CD14-positive monocyte (primary cell): ENCODE results near the gene TAF5L. TPM values are rescaled to one million over a fixed set of nuclear protein-coding genes. Genes with fewer than 3 reads are reported as not detected.

ENCODE experiments used
- DNase-seq, 3 donors: peaks; one replicate each; pipeline ENCODE4 v3.0.0-alpha.2; 2011 to 2022
- H2AFZ ChIP-seq: 2 replicates; pipeline ENCODE4 v1.6.0; 2012; ENCODE audit warnings: mild to moderate bottlenecking, low read depth, low read length, inconsistent platforms; ENCODE audit not compliant: insufficient read depth, poor library complexity, severe bottlenecking
- H3K27ac ChIP-seq, 2 donors: 1 replicate in 1 of 2; 2 replicates in 1 of 2; pipeline ENCODE4 v1.5.1; 2012 to 2013; ENCODE audit warnings: low read length in 2 of 2, control low read depth in 1 of 2, inconsistent platforms in 1 of 2, low read depth in 1 of 2, mild to moderate bottlenecking in 1 of 2
- H3K27me3 ChIP-seq, 2 donors: one replicate each; pipeline versions ENCODE4 v1.6.0 to v1.6.1; 2011 to 2013; ENCODE audit warnings: low read length in 2 of 2; ENCODE audit not compliant: control insufficient read depth in 2 of 2, insufficient read depth in 2 of 2
- H3K36me3 ChIP-seq, 2 donors: replicated peaks in 1 of 2; 1 replicate in 1 of 2; 2 replicates in 1 of 2; pipeline versions ENCODE4 v1.5.1 to v1.6.1; 2012 to 2013; ENCODE audit warnings: low read length in 2 of 2, control low read depth in 1 of 2, inconsistent platforms in 1 of 2, mild to moderate bottlenecking in 1 of 2; ENCODE audit not compliant: insufficient read depth in 2 of 2, control insufficient read depth in 1 of 2
- H3K4me1 ChIP-seq, 2 donors: 1 replicate in 1 of 2; 2 replicates in 1 of 2; pipeline versions ENCODE4 v1.5.1 to v1.6.1; 2012 to 2013; ENCODE audit warnings: low read length in 2 of 2, control low read depth in 1 of 2, inconsistent platforms in 1 of 2, mild to moderate bottlenecking in 1 of 2, moderate library complexity in 1 of 2; ENCODE audit not compliant: insufficient read depth in 2 of 2, control insufficient read depth in 1 of 2
- H3K4me2 ChIP-seq: replicated peaks from 2 replicates; pipeline ENCODE3; 2012; ENCODE audit warnings: low read length, moderate library complexity, mild to moderate bottlenecking; ENCODE audit not compliant: poor library complexity, severe bottlenecking; ENCODE audit errors: extremely low read depth
- H3K4me3 ChIP-seq, 3 experiments: fragments of 200-600 bp in 1 of 3; sonication (generic) in 1 of 3; replicated peaks in 1 of 3; 1 replicate in 2 of 3; 2 replicates in 1 of 3; pipeline ENCODE4 v1.5.1; 2011 to 2013; ENCODE audit warnings: low read length in 3 of 3, mild to moderate bottlenecking in 3 of 3, control low read depth in 2 of 3, low read depth in 2 of 3, inconsistent platforms in 1 of 3, moderate library complexity in 1 of 3
- H3K79me2 ChIP-seq: 2 replicates; pipeline ENCODE4 v1.6.0; 2012; ENCODE audit warnings: mild to moderate bottlenecking, control low read depth, inconsistent platforms, low read length, moderate library complexity; ENCODE audit not compliant: insufficient read depth
- H3K9ac ChIP-seq: 2 replicates; pipeline ENCODE4 v1.6.0; 2017; ENCODE audit warnings: low read length, mild to moderate bottlenecking; ENCODE audit not compliant: insufficient read depth, poor library complexity, severe bottlenecking
- H3K9me3 ChIP-seq, 2 donors: replicated peaks in 1 of 2; 1 replicate in 1 of 2; 2 replicates in 1 of 2; pipeline versions ENCODE4 v1.5.1 to v1.6.1; 2012 to 2013; ENCODE audit warnings: low read length in 2 of 2, control low read depth in 1 of 2; ENCODE audit not compliant: control insufficient read depth in 1 of 2, insufficient read depth in 1 of 2
- H4K20me1 ChIP-seq: 2 replicates; pipeline ENCODE4 v1.6.0; 2012; ENCODE audit warnings: mild to moderate bottlenecking, low read length, control low read depth, moderate library complexity; ENCODE audit not compliant: insufficient read depth
- H3K27ac Mint-ChIP-seq, 7 donors: one replicate each; pipeline ENCODE4 v1.8.0; 2020; ENCODE audit warnings: mild to moderate bottlenecking in 7 of 7, mixed read lengths in 7 of 7, moderate library complexity in 6 of 7, inconsistent platforms in 2 of 7
- H3K27me3 Mint-ChIP-seq, 3 donors: one replicate each; pipeline ENCODE4 v1.8.0; 2021 to 2022; ENCODE audit warnings: low read depth in 3 of 3, mild to moderate bottlenecking in 3 of 3, mixed read lengths in 3 of 3, moderate library complexity in 3 of 3, inconsistent platforms in 1 of 3
- H3K36me3 Mint-ChIP-seq, 2 donors: one replicate each; pipeline ENCODE4 v1.8.0; 2020; ENCODE audit warnings: mixed read lengths in 2 of 2, inconsistent platforms in 1 of 2, mild to moderate bottlenecking in 1 of 2
- H3K4me1 Mint-ChIP-seq: one replicate; pipeline ENCODE4 v1.8.0; 2020; ENCODE audit warnings: mild to moderate bottlenecking, mixed read lengths
- H3K4me3 Mint-ChIP-seq, 2 donors: one replicate each; pipeline ENCODE4 v1.8.0; 2020; ENCODE audit warnings: mild to moderate bottlenecking in 2 of 2, mixed read lengths in 2 of 2, moderate library complexity in 1 of 2
- H3K9me3 Mint-ChIP-seq, 7 donors: one replicate each; pipeline ENCODE4 v1.8.0; 2020 to 2022; ENCODE audit warnings: mixed read lengths in 7 of 7, mild to moderate bottlenecking in 6 of 7, moderate library complexity in 6 of 7, inconsistent platforms in 2 of 7
- CTCF ChIP-seq: fragments of 200-600 bp; IDR thresholded peaks from one replicate; pipeline ENCODE4 v1.8.0; 2022; ENCODE audit warnings: antibody characterized with exemption, mild to moderate bottlenecking
- WGBS: methylation state at CpG from one replicate; pipeline ENCODE4 v1.1.5; 2013; ENCODE audit warnings: missing lambda C conversion rate; ENCODE audit not compliant: insufficient coverage; 5-methylcytosine and 5-hydroxymethylcytosine counted together
- intact Hi-C, 2 donors: fragments of 100-400 bp; cut with micrococcal nuclease; formaldehyde crosslinking; loops; one replicate each; pipeline versions ENCODE4 v1.15.0 to v1.15.1; 2023
- polyA plus RNA-seq, 3 donors: library from polyadenylated mRNA; depleted of rRNA in 1 of 3; unstranded in 2 of 3; stranded (reverse) in 1 of 3; fragments of 300-500 nt in 2 of 3; fragments of >200 nt in 1 of 3; fragmentation: Illumina TruSeq in 2 of 3; gene quantifications; 1 replicate in 2 of 3; 2 replicates in 1 of 3; pipeline ENCODE4 v1.2.3, GENCODE V29; 2012 to 2021

Gene TAF5L
- polyA plus RNA-seq, 3 donors = 3.8 to 15.4 (median 4.9) TPM

GRCh38 chr1:229552732-229553131, 73.2 kb downstream of the TAF5L start:
- peaks cover 9 to 18% of the 10 kb centered on the region in 2 donors for H3K36me3 ChIP-seq
- no peak for TF ChIP-seq CTCF
- H3K79me2 ChIP-seq = peaks cover 95% of the 10 kb centered on the region
- intact Hi-C loops = loop anchor here in 1 of 2 donors (10.0 kb wide), 1 partner anchor 48 kb away; the partner anchor contains the start of gene NUP133
- Mint-ChIP-seq H3K4me1 (peaks cover 51% of the 10 kb centered on the region), H3K27ac (peak overlapping the region in 3 of 7 donors; percentile 38 to 57 (median 39)), H3K9me3 (no peaks in the 10 kb centered on the region), H3K4me3 (no peak overlapping the region), H3K36me3 (peaks cover 18 to 35% of the 10 kb centered on the region in 2 donors), H3K27me3 (no peaks in the 10 kb centered on the region)
- no peak overlapping the region for H3K4me2 ChIP-seq
- H3K4me1 ChIP-seq = peaks cover 24 to 32% of the 10 kb centered on the region in 2 donors
- H3K9me3 ChIP-seq = no peaks in the 10 kb centered on the region
- peak overlapping the region in 1 of 2 donors; percentile 43 for H3K27ac ChIP-seq
- H4K20me1 ChIP-seq = peaks cover 72% of the 10 kb centered on the region
- H2AFZ ChIP-seq = no peak overlapping the region
- no peak overlapping the region for H3K4me3 ChIP-seq
- DNase-seq = no peak
- peak overlapping the region; percentile 12 for H3K9ac ChIP-seq
- no peaks in the 10 kb centered on the region for H3K27me3 ChIP-seq
- 75% methylated on average over 2 of the region's 5 CpGs for WGBS

GRCh38 chr1:229550812-229551567, 74.9 kb downstream of the TAF5L start:
- H3K27me3 ChIP-seq = no peaks in the 10 kb centered on the region
- H3K27ac Mint-ChIP-seq = peak overlapping the region in 2 of 7 donors; percentile 9 to 40
- peaks cover 60% of the 10 kb centered on the region for H4K20me1 ChIP-seq
- no peak overlapping the region for H3K4me3 Mint-ChIP-seq
- WGBS = 100% methylated on average over 1 of the region's 3 CpGs
- H3K27me3 Mint-ChIP-seq = no peaks in the 10 kb centered on the region
- intact Hi-C loops = loop anchor here in 1 of 2 donors (10.0 kb wide), 1 partner anchor 46 kb away; the partner anchor contains the start of gene NUP133
- H3K27ac ChIP-seq = no peak overlapping the region
- H3K4me1 Mint-ChIP-seq = peaks cover 33% of the 10 kb centered on the region
- H3K36me3 ChIP-seq = peaks cover 23 to 28% of the 10 kb centered on the region in 2 donors
- DNase-seq = no peak
- no peak overlapping the region for H3K4me3 ChIP-seq
- H3K9ac ChIP-seq = no peak overlapping the region
- H3K9me3 Mint-ChIP-seq = no peaks in the 10 kb centered on the region
- no peaks in the 10 kb centered on the region for H3K9me3 ChIP-seq
- H3K79me2 ChIP-seq = peaks cover 84% of the 10 kb centered on the region
- no peak overlapping the region for H2AFZ ChIP-seq
- H3K4me2 ChIP-seq = no peak overlapping the region
- peaks cover 8 to 14% of the 10 kb centered on the region in 2 donors for H3K4me1 ChIP-seq
- peaks cover 28 to 41% of the 10 kb centered on the region in 2 donors for H3K36me3 Mint-ChIP-seq
- TF ChIP-seq CTCF = no peak
